ENCODE results near the gene MEGF6. TPM values are rescaled to one million over a fixed set of nuclear protein-coding genes. Genes with fewer than 3 reads are reported as not detected.
A peak's percentile ranks its signal among the peaks of the same experiment; 100 is the strongest.

The MEGF6 gene
- total RNA-seq, 1 donor from 2014 or later, result 209 TPM

DNA sequence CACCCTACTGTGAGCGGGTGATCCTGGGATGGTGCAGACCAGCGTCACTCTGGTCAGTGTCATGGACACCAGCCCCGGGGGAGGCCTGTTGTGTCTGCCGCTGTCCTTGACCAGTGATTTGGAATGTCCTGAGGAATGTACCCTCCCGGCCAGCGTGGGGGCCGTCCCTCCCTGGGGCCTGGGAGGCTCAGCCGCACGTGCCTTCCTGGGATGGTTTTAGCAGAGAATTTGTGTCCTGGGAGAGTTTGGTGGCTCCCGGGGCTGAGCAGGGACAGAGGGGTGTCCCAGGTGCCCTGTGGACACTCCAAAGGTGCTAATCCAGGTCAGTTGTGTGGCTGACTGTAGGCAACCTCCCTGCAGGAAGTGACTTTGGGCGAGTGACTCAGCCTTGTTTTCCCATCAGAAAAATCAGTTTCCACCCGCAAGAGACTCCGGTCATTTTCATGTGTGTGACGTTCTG, 150.6 kb downstream of the MEGF6 start:
- Mint-ChIP-seq H3K4me3 (no peak overlapping the region), H3K27me3 (ENCODE audit: low read depth) (no peaks in the 10 kb centered on the region), H3K36me3 (no peaks in the 10 kb centered on the region), H3K9me3 (no peaks in the 10 kb centered on the region), H3K4me1 (peaks cover 36% of the 10 kb centered on the region), H3K27ac (peak overlapping the region; percentile 82)
- TF ChIP-seq, protein P1, sequence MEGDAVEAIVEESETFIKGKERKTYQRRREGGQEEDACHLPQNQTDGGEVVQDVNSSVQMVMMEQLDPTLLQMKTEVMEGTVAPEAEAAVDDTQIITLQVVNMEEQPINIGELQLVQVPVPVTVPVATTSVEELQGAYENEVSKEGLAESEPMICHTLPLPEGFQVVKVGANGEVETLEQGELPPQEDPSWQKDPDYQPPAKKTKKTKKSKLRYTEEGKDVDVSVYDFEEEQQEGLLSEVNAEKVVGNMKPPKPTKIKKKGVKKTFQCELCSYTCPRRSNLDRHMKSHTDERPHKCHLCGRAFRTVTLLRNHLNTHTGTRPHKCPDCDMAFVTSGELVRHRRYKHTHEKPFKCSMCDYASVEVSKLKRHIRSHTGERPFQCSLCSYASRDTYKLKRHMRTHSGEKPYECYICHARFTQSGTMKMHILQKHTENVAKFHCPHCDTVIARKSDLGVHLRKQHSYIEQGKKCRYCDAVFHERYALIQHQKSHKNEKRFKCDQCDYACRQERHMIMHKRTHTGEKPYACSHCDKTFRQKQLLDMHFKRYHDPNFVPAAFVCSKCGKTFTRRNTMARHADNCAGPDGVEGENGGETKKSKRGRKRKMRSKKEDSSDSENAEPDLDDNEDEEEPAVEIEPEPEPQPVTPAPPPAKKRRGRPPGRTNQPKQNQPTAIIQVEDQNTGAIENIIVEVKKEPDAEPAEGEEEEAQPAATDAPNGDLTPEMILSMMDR (IDR thresholded peaks at IDR 0.05; ENCODE audit: unreplicated experiment), result no peak
- DNase-seq (ENCODE audit: low spot score in 2 of 2, unreplicated experiment in 2 of 2), result no peak

DNA sequence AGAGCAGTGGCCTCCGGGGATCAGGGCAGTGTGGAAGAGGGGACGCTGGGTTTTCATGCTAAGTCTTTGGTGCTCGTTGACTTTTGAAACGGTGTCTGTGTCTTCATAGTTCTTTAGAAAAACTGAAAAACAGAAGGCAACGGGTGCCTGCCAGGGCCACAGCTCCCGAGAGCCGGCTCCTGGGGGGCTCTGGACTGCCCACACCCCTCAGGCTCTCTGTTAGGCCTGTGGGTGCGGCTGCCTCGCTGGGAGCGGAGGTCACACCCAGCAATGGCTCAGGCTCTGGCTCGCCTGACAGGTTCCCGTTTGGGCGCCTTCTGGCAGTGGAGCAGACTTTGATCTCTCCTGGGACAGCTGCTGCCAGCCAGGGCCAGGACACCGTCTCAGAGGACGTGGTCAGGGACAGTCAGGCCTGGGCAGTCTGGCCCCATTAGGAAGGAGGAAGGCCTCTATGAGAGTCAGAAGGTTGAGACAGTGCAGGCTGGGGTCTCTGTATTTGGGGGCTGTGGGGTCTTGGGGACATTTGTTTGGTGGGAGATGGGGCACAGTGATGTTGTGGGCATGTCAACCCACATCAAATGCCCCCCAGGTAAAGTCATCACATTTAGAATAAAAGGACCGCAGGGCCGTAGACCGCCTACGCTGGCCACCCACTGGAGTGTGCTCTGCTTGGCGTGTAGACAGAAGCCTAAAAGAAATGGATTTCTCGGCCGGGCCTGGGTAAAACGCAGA, 151.2 kb downstream of the MEGF6 start:
- Mint-ChIP-seq H3K27ac (peak overlapping the region; percentile 82), H3K4me1 (peaks cover 35% of the 10 kb centered on the region), H3K36me3 (no peaks in the 10 kb centered on the region), H3K4me3 (no peak overlapping the region), H3K9me3 (no peaks in the 10 kb centered on the region), H3K27me3 (ENCODE audit: low read depth) (no peaks in the 10 kb centered on the region)
- TF ChIP-seq, protein P1 (IDR thresholded peaks at IDR 0.05; ENCODE audit: unreplicated experiment), result no peak
- DNase-seq (ENCODE audit: low spot score in 2 of 2, unreplicated experiment in 2 of 2), result no peak

DNA sequence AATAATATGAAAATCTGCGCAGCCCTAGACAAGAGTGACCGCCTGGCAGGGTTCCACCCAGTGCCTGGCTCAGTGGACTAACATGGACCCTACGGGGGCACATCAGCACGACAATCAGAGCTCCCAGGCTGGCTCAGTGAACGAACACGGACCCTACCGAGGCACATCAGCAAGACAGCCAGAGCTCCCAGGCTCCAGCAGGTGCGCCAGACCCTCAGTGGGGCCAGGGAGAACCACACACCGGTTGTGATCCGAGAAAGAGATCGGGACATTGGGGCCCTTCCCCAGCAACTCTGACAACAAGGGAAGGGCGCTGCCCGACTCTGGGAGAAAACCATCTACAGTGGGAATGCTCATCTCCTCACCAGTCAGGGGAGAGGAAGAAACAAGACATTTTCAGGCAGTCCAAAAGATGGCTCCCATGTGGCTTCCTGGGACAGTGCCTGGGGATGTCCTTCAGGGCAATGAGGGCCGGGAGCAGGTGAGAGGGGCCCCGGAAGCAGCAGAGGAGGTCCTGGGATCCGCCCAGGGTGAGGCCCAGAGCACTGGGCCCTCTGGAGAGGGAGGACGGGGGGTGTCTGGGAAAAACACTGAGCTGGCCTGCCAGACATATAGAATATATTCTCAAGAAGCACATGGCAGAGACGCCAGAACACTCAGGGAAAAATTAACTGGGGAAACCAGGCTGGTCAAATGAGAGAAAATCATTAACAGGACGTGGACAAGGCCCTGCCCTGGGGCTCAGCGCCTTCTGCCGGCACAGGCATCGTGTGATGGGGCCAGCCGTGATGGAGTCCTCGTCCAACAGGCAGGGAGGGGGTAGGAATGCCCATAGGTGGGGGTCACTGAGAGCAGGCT, 152.0 kb downstream of the MEGF6 start:
- Mint-ChIP-seq H3K36me3 (no peaks in the 10 kb centered on the region), H3K27ac (peak overlapping the region; percentile 73), H3K27me3 (ENCODE audit: low read depth) (no peaks in the 10 kb centered on the region), H3K4me3 (no peak overlapping the region), H3K9me3 (no peaks in the 10 kb centered on the region), H3K4me1 (peaks cover 38% of the 10 kb centered on the region)
- TF ChIP-seq, protein P1 (IDR thresholded peaks at IDR 0.05; ENCODE audit: unreplicated experiment), result no peak
- no peak for DNase-seq (ENCODE audit: low spot score in 2 of 2, unreplicated experiment in 2 of 2)

DNA sequence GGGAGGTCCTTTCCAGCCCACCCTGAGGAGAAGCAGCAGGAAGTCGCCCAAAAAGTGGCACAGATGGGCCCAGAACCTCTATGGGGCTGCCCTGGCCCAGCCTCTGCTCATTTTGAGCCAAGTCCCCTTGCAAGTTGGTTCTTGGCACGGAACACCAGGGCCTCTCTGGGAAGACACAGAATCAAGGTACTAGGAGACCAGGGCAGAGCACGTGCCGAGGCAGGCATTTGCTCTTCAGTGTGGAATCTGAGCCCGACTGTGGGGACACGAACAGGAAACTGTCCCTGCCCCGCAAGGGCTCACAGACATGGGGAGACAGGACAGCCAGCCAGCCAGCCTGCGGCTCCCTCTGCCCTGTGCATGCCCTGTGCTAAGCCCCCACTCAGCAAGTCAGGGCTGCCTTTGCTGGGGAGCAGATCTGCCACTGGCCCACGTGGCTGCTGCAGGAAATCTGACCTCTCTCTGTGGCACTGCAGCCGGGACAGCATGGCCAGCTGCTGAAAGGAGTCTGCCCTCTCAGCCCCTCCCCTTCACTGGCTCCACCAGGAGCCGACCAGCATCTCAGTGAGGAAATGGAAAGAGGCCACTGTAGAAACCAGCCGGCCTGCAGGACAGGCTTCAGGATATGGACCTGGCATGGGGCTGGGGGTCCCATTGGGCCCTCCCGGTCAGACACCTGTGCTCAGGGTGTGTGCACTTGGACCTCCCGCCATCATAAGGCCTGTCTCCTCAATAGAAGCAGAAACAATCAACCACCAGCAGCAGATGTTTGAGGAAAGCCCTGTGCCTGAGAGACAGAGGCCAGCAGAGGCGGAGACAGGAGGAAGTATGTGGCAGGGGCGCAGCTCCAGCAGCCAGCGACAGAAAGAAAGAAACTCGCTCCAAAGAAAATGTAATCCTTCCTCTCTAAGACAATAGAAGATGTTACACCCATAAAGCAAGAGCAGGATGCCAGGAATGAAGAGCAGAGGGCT, 153.1 kb downstream of the MEGF6 start:
- H3K27ac Mint-ChIP-seq, result peak overlapping the region; percentile 41

More for the DNA sequence above, 153.1 kb downstream of the MEGF6 start:
- Mint-ChIP-seq H3K4me3 (no peak overlapping the region), H3K36me3 (no peaks in the 10 kb centered on the region), H3K27me3 (ENCODE audit: low read depth) (no peaks in the 10 kb centered on the region), H3K4me1 (peaks cover 39% of the 10 kb centered on the region), H3K9me3 (no peaks in the 10 kb centered on the region)
- TF ChIP-seq, protein P1 (IDR thresholded peaks at IDR 0.05; ENCODE audit: unreplicated experiment), result no peak
- DNase-seq (ENCODE audit: low spot score in 2 of 2, unreplicated experiment in 2 of 2), result no peak
